Measurements from ENCODE around the gene INTS12.
"Not testable (repeated sequence)": the region's sequence is repeated elsewhere in the genome, so short reads cannot be mapped to it uniquely, and the experiment has no call there.

The INTS12 gene

GRCh38 chr4:105708181-105709080 is at the start of gene INTS12, which contains the start of gene GSTCD:
INTS12 (minus strand) TSS chr4:105708689; CDS start chr4:105700005, 8,684 bp downstream.
GSTCD (plus strand) TSS chr4:105708784; CDS start chr4:105717614, 8,830 bp downstream.
- DNase-seq: peak; percentile 93

GRCh38 chr4:105755375-105755774 is 46.9 kb upstream of the INTS12 start:
- DNase-seq: no peak

GRCh38 chr4:105753361-105753760 is 44.9 kb upstream of the INTS12 start:
- DNase-seq: no peak

- DNase-seq: no peak
Measured at GRCh38 chr4:105751718-105752299, 43.3 kb upstream of the INTS12 start.

- DNase-seq: no peak
Measured at GRCh38 chr4:105748222-105748621, 39.7 kb upstream of the INTS12 start.

GRCh38 chr4:105741548-105741947 is 33.1 kb upstream of the INTS12 start:
- no peak for DNase-seq

GRCh38 chr4:105735217-105735616 is 26.7 kb upstream of the INTS12 start:
- DNase-seq: not testable (repeated sequence)

GRCh38 chr4:105729895-105730294 is 21.4 kb upstream of the INTS12 start:
- not testable (repeated sequence) for DNase-seq

- no peak for DNase-seq
Measured at GRCh38 chr4:105725623-105726022, 17.1 kb upstream of the INTS12 start.

GRCh38 chr4:105719204-105719603 is 10.7 kb upstream of the INTS12 start:
- DNase-seq: no peak

- DNase-seq: peak; percentile 83
Measured at GRCh38 chr4:105715692-105716278, 7.3 kb upstream of the INTS12 start.

GRCh38 chr4:105714932-105715331 is 6.4 kb upstream of the INTS12 start:
- peak; percentile 61 for DNase-seq

- DNase-seq: peak; percentile 89
Measured at GRCh38 chr4:105714071-105714521, 5.6 kb upstream of the INTS12 start.

- DNase-seq: no peak
Measured at GRCh38 chr4:105712766-105713165, 4.3 kb upstream of the INTS12 start.

GRCh38 chr4:105710678-105711077 is 2.2 kb upstream of the INTS12 start:
- DNase-seq: no peak

- DNase-seq: no peak
Measured at GRCh38 chr4:105710012-105710600, 1.6 kb upstream of the INTS12 start.

- peak; percentile 67 for DNase-seq
Measured at GRCh38 chr4:105709081-105709450, 577 bp upstream of the INTS12 start.

GRCh38 chr4:105707782-105708180 is 708 bp downstream of the INTS12 start:
- DNase-seq: no peak

- DNase-seq: no peak
Measured at GRCh38 chr4:105698607-105699006, 9.9 kb downstream of the INTS12 start.

- not testable (repeated sequence) for DNase-seq
Measured at GRCh38 chr4:105695832-105696231, 12.7 kb downstream of the INTS12 start.

GRCh38 chr4:105694812-105695211 is 13.7 kb downstream of the INTS12 start:
- DNase-seq: not testable (repeated sequence)

- no peak for DNase-seq
Measured at GRCh38 chr4:105686571-105686970, 21.9 kb downstream of the INTS12 start.

GRCh38 chr4:105683038-105683437 is 25.5 kb downstream of the INTS12 start:
- no peak for DNase-seq

All from OCI-M1 (cell line).